SHP77 (cell line): ENCODE measurements around the gene KAZN.

Experiments used
- DNase-seq, 2 experiments: peaks; one replicate each; lab custom pipeline; 2025; lab: John Stamatoyannopoulos, UW

Gene KAZN

DNA sequence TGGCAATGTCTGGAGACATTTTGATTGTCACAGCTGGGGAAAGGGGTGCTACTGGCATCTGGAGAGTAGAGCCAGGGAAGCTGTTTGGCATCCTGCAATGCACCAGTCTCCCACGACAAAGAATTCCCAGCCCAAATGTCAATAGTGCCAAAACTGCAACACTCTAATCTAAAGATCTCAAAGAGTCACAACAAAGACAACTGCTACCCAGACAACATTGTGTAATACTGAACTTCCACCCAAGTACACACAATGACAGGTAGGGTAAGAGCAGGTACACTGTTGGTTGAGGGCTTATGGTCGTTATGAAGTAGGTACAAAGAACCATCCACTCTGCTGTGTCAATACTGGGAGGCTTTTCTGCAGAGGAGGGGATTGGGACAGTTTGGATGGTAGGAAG lies 546.8 kb downstream of the KAZN start:
- no peak for DNase-seq

DNA sequence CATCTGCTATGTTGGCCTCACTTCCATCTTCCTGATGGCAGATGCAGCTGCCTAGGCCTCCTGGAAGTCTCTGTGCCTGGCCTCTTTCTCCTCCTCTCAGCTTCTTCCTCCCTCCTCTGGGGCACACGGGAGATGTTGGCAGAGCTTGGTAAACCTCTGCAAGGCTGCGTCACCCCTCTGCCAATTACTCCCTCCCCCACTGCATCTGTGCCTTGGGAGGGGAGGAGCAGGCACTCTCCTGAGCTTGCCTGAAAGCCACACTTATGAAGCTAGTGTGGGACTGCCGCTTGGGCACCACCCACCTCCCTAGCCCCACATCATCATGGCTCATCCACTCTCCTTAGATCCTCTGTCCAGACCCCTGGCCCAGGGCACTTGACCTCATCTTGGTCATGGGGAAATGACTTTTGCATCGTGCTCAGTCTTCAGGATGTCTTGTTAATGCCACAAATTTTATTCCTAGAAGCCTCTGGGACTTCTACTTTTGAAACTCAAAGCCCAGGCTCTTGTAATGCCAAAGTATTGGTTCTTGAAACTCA lies 547.7 kb downstream of the KAZN start:
- no peak for DNase-seq

DNA sequence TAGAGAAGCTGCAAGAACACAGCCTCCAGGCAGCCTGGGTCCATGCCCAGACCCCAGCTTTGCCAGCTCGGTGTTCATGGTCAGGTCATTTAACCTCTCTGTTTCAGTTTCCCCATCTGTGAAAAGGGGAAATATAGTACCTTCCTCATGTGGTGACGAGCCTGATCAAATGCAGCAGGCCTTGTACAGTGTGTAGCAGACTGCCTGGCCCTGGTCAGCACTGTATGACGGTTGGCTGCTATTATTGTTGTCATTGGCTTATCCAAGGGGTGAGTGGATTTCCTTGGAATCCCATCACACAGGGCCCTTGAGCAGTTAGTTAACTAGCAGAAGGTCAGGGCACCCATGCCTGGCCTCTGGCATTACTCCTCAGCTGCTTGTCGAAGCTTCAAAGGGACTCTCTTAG lies 548.5 kb downstream of the KAZN start:
- no peak for DNase-seq

DNA sequence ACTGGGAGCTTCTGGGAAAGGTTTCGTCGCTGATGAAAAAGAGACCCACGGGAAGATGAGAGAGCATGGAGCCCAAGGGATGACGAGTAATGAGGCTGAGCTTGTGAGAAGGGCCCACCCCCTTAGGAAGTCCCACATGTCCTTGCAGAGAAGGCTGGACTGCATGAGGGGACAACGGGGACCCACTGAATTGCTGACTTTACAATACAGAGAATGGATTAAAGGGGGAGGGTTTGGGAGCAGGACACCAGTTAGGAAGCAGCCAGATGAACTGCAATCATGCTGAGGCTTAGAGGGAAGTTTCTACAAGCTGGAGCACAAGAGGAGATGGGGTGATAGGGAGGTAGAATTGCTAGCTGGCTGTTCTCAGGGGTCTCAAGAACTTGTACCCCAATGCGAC lies 549.5 kb downstream of the KAZN start:
- DNase-seq = no peak

DNA sequence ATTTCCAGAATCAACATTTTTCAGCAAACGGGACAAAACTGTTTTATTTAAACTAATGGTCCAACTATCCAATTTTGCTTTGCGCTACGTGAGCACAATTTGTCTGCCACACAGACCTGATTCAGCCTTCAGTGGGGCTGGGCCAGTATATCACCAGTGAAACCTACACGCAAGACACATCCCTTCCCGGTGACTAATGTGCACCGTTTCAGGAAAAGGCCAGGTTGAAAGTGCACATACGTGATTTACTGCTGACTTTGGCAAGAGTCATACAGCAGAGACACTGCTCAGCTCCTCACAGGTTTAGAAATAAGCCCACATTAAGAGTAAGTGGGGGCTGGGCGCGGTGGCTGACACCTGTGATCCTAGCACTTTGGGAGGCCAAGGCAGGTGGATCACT lies 550.0 kb downstream of the KAZN start:
- no peak for DNase-seq

DNA sequence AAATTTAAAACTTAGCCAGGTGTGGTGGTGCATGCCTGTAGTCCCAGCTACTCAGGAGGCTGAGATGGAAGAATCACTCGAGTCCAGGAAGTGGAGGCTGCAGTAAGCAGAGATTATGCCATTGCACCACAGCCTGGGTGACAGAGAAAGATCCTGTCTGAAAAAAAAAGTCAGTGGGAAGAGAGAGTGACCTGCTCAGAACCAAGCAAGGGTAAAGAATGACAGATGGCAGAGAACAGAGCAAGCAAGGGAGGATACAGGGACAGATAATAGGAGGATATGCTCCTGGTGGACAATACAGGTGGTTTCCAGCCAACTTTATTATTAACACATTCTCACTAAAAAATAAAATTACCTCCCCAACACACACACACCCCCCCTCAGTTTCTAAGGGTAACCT lies 550.5 kb downstream of the KAZN start:
- DNase-seq = no peak

DNA sequence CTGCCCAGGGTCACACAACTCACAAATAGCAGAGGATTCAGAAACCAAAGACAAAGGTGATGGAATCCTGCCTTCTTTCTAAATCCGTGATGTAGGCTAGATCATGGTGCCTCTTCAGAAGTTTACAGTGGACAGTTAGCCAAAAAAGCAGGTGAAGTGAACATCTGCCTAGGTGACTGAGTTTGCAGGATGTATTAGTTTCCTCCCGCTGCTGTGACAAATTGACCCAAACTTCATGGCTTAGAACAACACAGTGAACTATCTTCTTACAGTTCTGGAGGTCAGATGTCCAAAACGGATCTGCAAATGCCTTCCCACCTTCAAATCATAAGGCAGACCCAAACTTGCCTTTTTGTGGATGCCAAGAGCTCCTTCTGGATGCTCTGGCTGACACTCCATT lies 551.9 kb downstream of the KAZN start:
- DNase-seq = no peak

DNA sequence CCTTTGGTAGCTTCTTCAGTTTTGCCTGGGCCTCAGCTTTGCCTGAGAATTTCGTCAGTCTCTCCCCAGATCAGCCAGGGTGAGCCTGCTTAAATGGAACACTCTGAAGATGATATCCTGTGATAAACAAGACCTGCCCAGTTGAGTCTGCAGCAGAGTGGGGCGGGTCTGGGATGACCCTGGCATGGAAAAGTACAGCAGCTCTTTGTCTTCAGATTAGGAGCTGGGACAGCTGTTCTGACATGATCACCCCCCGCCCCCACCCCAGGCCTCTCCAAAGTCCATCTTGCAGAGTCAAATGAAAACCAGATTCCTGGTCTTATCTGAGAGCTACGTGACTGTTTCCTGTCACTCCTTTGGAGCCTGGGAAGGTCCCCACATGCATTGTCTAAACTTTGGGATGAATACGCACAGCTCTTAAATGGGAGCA lies 552.9 kb downstream of the KAZN start:
- no peak for DNase-seq

DNA sequence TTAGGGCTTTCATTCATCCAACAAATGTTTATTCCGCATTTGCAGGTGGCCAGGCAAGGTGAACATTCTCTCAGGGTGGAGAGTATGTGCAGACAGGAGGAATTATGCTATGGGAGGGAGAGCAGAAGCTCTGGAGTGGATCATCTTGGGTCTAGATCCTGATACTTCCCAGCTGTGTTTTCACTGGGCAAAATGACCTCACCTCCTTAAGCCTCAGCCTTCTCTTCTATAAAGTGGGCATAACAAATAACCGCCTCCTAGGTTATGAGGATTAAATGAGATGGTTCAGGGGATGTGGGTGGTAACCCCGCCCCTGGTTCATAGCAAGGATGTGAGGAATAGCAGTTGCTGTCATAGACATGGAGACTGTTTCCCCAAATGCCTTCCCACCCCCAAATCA lies 553.4 kb downstream of the KAZN start:
- no peak for DNase-seq

DNA sequence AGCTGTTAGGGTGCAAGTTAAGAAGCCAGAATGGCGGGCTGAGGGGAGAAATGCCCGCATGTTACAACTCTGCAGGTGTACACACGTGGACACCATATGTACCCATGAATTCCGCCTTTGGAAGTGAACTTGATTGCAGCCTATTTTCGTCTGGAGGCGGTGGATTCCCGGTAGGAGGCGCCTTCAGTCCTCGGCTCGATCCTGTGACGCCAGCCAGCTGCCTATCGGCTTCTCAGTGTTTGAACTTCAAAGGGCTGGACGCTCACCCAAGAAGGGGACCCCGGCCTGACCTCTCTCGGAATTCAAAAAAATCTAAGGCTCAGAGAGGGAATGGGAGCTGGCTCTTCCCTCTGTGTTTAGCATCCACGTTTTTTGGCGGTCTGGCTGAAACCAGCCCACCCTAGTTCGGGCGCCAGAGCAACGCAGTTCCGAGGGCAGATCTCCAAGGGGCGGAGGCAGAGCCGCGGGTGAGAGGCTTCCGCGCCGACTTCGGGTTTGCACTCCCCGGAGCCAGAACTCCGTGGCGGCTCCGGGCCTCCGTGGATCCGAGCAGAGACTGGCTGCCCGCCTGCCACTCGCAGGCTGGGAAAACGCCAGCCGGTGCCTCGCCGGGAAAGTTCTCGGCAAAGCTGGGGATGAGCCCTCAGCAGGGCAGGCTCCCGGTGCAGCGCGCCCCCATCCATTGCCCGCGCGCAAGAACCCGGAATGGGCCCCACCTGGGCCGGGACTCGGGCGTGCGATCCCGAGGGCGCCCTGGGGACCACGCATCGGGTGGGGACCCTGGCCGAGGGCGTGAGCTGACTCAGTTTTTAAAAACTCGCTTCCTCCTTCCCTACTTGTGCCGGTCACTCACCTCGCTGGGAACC lies 554.1 kb downstream of the KAZN start:
- DNase-seq = peak; percentile 74 to 75

DNA sequence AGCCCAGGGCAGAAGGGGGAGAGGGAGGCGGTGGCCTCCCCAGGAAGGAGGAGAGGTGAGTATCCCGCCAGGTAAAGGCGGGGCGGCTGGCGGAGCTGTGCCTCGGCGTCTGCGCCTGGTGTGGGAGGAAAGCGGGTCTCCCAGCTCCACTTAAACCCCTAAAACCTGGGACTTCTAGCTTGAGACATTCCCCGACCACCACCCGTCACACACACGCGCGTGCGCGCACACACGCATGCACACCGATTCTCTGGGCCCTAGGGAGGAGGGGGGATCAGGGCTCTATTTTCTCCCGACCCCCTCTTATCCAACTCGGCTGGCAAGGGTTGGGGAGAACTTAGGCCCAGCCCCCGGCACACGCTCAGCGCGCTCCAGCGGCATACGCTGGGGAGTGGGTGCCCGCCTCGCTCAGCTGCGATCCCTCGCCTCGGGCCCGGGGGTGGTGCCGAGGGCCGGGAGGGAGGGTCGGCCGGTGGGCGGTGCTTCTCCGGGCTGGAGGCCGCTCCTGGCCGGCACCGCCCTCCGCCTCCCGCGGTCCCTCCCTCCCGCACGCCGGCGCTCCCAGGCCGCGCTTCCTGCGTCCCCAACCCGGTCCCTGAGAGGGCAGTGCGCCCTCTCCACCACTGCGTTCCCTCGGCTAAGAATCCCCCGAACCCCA lies 554.8 kb downstream of the KAZN start, which contains the start of gene TMEM51:
Gene TMEM51, plus strand, starts transcription at position 564 of the 658 bp plus-strand sequence. CDS start 61,341 bp downstream, outside the sequence.
- peak; percentile 36 to 52 for DNase-seq

DNA sequence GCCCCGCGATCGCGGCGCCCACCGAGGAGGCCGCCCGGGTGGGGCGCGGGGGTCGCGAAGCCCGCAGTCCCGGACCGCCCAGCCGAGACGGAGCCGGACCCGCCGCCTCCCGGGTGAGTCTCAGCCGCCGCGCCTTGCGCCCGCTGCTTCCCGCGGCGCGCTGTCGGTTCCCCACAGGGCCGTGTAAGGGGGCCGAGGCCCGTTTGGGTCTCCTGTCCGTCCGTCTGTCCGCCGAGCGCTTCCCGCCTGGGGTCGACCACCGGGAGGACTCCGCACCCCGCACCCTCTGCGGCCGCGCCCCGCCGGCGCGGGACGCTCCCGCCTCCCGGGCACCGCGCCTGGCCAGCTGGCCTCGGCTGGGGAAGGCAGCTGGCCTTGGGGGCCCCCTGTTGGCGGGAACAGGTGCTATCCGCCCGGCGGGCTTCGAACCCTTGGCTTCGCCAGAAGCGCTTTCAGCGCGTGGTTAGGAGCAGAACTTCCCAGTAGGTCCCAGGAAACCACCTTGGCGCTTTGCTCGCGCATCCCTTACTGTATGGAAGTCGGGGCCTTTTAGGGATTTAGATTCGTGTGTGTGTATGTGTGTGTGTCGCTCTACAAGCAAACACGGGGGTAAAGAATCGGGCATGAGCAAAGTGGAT lies 555.5 kb downstream of the KAZN start:
- DNase-seq = peak; percentile 34 to 43

DNA sequence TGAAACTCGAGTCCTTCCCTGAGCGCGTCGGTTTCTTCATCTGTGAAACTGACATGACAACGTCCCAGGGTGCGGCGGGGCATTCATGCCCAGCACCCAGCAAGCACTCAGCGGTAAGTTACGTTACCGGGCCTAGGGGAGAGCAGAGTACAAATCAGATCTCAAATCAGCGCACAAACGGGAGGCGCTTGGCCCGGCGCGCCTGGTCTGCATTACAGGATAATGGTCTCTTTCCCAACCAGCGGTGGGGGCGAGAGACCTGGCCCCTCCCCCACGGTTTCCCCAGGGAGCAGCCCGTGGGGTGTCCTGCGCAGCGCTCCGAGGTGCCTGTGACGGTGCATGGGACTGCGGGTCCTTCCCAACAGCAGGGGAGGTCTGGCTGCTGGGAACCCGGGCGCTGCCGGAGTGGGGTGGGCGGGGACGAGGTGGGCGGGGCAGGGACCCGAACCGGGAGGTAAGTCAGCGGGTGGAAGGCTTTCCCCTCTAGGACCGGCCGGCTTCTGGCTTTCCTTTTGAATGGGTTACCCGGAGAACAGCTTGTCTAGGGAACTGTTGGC lies 556.1 kb downstream of the KAZN start:
- DNase-seq = no peak

DNA sequence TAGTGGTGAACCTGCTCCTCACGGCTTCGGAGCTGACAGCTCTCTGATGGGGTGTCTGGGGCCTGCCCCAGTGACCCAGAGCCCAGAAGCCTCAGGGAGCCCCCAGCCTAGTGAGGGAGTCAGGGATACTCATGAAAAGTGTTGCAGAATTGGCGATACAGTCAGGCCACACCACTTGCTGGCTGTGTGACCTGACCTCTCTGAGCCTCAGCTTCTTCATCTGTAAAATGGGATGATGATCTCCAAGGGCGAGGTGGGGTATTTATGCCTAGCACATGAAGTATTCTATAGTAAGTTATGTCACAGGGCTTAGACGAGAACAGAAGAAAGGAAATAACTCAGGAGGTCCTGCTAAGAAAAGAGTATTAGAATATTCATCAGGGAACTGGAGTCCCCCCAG lies 556.7 kb downstream of the KAZN start:
- no peak for DNase-seq

DNA sequence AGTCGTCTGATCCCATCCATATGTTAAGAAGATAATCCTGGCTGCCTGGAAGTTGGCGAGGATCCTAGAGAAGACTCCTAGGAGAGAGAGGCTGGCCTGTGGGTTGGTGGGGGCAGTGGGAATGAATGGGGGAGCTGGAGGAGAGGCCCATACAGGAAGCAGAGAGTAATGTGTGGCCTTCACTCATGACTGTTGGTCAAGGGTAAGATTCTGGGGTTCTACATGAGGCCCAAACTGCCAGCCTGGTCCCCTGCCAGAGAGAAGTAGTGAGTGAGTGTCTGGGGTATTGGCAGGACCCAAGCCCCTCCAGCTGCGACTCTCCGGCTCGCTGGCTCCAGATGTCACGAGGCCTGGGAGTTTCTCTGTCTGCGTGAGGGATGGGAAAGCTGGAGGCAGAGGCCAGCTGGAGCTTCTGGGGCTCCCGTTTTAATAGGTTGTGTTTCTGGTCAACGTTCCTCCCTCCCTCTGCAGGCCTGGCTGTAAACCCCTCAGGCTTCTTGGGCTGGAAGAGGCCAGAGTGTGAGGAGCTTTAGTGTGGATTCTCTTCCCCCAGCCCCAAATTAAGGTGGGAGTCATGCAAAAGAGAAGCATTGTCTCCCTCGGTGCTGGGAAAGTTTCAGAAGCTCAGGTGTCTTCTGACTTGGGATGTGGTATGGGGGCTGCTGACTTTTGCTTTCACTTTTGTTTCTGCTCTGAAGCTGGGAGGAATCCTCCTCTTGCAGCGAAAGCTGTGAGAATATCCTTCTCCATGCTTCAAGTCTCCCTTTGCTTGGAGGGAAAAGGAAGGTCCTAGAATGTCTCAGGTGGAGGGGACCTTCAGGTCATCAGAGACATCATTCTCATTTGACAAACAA lies 557.6 kb downstream of the KAZN start:
- DNase-seq = no peak

DNA sequence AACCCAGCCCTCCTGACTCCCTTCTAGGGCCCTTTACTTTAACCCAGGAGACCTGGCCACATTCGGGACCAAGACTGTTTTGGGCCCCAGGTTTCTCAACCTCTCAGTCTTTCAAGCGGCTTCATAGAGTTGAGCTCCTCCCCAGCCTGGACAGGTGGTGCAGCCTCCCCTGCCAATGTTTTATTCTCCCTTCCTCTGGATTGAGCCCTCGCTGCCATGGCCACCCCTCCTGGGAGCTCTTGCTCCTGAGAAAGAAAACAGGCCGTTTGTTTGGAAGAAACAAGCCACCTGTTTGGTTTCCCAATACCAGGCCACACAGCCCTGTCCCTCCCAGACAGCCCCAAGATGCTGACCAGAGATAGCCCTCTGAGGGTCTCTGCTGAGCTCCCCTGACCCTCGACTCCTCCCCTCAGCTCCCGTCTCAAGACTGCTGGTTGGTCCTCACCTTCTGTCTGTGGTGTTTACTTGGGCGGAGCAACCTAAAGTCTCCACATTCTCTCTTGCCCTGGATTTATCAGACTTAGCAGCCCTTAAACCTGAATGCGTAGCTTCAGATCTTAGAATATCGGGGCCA lies 558.4 kb downstream of the KAZN start:
- DNase-seq = no peak

DNA sequence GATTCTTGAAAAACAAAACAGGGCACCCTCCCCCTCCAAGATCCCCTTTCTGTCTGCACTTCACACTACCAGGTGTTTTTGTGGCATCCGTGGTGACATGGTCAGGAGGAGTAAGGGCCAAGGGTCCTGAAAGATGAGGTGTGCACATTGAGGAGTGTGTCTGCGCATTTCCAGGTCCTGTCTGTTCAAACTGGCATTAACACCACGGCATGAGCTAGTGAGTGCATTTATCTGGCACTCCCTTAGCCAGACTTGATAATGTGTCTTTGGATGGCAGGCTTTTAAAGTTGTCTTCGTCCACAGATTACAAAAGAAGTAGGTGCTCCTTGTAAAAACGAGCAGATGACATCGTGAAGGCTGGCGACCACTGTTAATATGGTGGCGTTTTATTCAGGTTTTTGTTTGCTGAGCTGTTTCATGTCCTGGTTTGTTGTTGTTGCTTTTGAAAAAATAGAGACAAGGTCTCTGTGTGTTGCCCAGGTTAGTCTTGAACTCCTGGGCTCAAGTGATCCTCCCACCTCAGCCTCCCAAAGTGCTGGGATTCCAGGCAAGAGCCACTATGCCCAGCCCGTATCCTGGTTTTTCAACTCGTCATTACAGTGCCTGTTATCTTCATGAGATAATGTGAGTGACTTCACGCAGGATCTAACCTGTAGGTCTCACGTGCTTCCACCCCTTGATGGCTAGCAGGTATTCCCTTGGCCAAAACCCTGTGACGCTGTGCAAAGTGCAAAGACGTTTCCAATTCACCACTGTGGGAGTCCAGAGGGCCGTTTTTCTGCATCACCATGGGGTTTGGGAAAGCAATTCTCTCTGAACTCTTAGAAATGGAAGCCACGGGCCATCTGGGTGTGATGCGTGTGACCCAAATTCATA lies 559.3 kb downstream of the KAZN start:
- no peak for DNase-seq

DNA sequence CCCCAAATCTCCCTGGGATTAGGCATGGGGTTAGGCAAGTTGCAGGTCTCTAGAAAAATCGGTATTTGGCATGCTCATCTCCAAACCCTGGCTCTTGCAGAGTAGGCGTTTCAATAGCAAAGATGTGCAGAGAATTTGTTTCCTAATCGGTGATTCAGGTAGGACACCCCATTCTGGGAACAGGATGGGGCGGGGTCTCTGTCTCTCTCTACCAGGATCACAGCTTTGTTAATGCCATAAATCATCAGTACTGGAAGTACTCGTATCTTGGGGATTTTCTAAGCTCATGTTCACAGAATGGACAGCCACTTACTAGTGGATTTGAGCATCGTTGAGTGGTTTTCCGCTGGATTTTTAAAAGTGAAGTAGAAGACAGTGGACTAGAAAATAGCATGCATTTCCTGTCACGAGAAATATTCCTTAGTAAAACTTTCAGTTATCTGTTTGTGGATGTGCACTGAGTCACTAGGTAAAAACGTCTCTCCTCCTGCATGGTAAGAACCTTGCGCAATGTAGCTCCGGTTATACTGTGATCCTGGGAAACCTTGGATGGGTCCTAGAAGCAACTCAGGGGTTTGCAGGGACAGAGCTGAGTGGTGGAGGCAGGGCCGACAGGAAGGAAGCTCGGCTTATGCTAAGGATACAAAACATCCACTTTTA lies 560.2 kb downstream of the KAZN start:
- no peak for DNase-seq

DNA sequence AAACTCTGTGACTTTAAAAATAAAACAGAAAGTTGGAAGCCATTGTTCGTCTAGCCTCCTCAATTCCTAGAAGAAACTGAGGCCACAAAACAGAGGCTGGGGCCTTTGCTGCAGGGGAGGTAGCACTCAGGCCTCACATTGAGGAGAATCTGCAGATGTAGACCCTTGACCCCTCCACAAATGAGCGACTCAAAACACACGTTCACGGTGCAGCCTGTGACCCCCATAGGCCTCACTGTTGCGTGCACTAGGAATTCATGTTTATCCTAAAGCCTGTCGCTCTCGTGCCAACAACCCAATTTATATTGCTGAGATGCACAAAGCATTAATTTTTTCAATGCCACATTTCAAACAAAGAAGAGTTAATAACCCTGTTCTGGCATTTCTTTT lies 560.7 kb downstream of the KAZN start:
- no peak for DNase-seq
